UCSD-AML1 (cell line): ENCODE measurements around the gene GNAL.

Source experiments
- DNase-seq: peaks from one replicate; lab custom pipeline; 2025; ENCODE audit not compliant: unreplicated experiment; lab: John Stamatoyannopoulos, UW

Gene GNAL

DNA sequence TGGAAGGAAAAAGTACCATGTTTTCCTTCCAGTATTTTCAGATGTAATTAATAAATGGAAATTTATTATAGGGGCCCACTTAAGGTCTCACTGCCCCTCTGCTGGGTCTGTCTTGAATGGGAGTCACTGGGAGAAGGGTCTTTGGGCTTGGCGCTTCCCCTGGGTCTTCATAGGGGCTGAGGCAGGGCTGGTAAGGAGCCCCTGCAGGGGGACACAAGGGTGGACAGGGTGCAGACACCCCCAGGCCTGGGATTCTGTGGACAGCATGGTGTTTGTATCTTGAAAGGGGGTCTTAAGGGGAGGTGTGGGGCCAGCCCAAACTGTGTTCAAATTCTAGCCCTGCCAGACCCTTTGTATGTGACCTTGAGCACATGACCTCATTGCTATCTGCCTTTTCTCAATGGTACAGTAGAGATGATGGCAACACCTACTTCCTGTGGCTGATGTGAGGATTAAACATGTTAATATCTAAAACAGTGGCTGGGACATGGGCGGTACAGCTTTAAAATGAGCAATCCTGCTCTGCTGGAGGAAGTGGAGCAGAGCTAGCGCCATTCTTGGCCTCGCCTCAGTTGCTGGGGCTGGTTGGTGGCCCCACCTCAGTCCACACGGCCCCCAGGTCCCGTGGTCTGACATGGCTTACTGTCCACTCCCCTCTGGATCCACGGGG, 71.6 kb downstream of the GNAL start:
- DNase-seq = no peak

- no peak for DNase-seq
Measured at GRCh38 chr18:11761553-11761952, 72.5 kb downstream of the GNAL start.

DNA sequence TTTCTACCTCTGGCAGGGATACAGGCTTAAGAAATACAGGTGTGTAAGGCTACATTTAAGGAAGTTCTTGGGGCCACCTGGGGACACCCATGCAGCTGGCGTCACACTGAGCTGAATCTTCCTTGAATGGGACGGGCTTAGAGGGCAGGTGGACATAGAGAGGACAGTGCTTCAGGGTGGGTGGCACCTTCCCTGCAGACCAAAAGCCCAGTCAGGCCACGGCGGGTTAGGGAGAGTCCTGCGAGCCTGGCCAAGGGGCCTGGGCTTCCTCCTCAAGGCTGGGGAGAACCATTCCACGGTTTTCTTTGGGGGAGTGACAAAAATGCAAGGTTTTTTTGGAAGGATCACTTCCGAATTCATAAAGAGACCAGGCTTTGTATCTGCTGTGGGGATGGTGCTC, 73.4 kb downstream of the GNAL start:
- no peak for DNase-seq

- no peak for DNase-seq
Measured at GRCh38 chr18:11767329-11767728, 78.3 kb downstream of the GNAL start.

GRCh38 chr18:11767935-11768334, 78.9 kb downstream of the GNAL start:
- no peak for DNase-seq

GRCh38 chr18:11775436-11776174, 86.5 kb downstream of the GNAL start:
- DNase-seq = no peak

GRCh38 chr18:11780042-11780441, 91.0 kb downstream of the GNAL start:
- no peak for DNase-seq

DNA sequence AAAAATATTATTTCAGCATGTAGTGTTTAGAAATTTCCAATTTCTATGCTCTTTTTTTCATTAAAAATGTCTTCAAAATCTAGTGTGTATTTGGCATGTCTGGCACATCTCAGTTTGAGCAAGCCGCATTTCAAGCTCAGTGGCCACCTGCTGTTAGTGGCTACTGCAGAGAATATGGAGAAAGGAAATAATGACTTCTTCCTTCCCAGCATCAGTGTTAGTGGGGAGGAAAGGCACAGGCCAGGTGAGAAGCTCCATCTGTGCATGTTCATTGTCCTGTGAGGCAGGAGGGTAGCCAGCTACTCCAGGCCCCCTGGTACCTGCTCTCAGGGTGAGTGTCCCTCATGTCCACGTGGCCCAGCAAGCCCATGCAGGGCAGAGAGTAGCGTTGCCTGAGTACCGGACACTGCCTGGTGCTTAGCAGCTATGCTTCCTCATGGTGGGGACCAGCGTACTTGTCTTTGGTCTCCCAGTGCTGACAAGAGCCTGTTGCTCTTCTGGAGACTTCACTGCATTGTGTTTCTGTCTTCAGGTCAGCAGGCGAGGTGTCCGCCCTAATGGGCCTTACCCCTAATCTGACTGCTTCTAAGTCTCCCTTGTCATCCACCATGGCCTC, 94.8 kb downstream of the GNAL start:
- DNase-seq = no peak

DNA sequence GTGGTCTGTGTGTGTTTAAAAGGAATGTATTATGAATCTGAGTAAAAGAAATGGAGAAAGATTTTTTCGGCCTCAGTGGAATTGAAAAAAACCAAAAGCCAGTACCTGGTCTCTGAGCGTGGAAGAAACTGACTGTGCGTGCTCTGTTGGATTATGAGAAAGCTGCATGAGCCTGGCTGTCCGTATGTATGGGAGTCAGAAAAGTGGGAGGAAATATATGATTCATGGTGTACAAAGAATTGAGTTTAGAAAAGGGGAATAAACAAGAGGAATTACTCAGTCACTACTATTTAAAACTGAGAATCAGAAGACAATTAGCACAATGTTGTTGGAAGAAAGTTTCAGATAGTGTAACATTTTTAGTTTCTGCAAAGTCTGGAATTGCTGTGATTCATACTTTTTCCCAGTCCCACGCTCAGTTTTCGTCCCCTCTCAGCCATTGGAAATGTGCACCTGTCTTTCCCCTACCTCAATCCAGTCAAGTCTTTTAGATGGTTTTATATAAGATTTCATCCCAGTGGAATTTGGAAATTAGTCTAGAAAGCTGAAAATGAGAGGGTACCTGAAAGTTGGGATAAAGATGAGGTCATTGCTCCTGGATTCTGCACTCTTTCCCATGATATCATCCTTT, 95.7 kb downstream of the GNAL start:
- DNase-seq = no peak

DNA sequence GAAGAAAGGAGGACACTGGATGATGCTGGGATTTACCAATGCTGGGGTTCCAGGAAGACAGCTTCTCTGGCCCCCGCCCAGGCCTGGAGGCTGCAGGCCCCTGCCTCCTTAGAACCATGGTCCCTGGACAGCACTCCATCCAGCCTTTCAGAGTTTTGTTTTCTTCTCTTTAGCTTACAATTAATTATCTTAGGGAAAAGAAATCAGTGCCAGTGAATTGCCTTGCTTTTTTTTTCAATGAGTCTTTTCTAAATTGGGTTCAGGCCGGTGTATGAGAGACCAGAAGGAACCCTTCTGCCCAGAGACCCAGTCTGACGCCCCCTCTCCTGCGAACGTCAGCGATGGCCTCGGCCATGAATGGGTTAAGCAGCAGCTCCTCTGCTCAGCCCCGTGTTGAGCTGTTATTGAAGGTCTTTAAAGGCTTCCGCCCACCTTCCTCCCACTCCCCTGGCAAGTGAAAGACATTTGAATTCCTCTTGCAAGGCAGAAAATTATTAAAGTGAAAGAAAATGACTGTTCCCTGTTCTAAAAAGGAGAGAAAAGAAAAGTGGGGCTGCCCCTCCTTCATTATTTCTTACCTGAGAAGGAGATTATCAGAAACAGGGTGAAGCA, 96.5 kb downstream of the GNAL start:
- no peak for DNase-seq

- no peak for DNase-seq
Measured at GRCh38 chr18:11789716-11790510, 100.8 kb downstream of the GNAL start.

GRCh38 chr18:11791131-11791530, 102.1 kb downstream of the GNAL start:
- no peak for DNase-seq

- no peak for DNase-seq
Measured at GRCh38 chr18:11792632-11793031, 103.6 kb downstream of the GNAL start.

- DNase-seq = no peak
Measured at GRCh38 chr18:11794195-11794594, 105.1 kb downstream of the GNAL start.

- no peak for DNase-seq
Measured at GRCh38 chr18:11795916-11796315, 106.9 kb downstream of the GNAL start.

- DNase-seq = no peak
Measured at GRCh38 chr18:11798271-11798670, 109.2 kb downstream of the GNAL start.

DNA sequence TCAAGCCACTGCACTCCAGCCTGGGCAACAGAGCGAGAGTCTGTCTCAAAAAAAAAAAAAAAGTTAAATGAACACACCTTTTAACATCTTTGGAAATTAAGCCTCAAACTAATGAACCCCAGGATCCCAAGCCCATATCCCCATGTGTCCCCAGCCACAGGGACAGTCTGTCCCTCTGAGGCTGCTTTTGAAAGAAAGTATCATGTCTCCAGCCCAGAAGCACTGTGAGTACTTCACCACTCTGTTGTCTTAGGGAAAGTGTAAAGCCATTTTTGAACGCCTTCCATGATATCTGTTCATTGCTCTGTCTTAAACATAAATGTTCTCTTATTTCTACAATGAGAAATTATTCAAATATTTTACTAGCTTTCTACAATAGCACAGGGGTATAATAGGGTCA, 110.0 kb downstream of the GNAL start:
- no peak for DNase-seq

DNA sequence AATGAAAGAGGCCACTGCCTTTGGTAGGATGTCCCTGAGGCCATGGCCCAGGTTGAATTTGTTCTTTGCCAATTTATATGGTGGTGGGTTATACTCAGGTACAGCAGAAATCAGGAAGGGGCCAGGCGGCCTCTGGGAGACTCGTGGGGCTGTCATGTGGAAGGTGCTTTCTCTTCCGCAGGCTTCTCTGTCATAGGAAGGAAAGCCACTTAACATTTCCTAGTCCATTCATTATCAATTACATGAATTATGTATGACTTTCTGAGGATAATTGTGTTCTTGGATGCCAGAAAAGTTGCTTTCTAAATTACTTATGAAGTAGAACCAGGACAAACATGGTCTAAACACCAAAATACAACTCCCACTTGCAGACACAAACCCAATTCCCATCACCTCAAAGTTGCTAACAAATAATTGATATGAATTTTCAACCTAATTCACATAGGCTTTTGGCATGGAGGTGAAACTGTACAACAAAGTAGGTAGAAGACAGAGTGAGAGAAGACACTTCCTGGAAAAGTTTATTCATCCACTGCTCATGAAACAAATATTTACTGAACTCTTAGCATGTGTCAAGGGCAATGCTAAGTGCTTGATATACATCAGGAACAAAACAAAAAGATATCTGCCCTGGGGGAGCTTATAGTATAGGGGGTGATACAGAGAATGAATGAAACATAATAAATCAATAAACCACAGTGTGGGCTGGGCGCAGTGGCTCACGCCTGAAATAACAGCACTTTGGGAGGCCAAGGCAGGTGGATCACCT, 111.7 kb downstream of the GNAL start:
- no peak for DNase-seq

DNA sequence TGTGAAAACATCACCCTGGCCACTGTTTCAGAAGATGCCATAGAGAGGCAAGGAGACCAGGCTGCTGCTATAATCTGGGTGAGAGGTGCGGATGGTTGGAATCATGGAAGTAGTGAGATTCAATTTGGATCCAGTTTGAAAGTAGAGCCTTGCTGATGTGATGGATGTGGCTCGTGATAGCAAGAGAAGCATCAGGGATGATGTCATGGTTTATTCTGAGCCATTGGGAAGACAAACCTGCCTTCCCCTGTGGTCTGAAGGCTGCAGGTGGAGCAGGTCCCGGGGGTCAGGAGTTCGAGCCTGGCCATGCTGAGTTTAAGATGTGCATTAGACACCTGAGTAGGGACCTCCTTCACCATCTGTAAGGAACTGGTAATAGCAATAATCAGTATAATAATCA, 112.5 kb downstream of the GNAL start:
- no peak for DNase-seq

DNA sequence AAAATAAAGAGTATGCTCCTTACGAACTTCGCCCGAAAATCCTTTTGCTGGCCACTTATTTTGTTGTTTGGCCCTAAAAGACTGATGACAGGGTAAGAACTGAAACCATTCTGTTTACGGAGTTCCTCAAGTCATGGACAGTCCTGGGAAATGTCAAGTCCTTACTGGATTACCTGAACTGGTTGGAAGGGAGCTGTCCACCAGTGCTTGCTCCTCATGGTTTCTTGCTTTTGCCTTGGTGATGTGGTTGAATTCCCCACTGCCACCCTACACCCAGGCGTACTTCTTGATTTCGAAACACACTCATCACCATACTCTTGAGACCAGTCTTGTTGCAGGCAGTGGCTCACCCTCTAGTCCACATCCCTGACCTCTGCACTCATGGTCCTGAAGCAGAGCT, 113.1 kb downstream of the GNAL start:
- no peak for DNase-seq
